ENCODE results near the gene TBC1D13.
"Not testable (repeated sequence)": the region's sequence is repeated elsewhere in the genome, so short reads cannot be mapped to it uniquely, and the experiment has no call there.

The TBC1D13 gene

DNA sequence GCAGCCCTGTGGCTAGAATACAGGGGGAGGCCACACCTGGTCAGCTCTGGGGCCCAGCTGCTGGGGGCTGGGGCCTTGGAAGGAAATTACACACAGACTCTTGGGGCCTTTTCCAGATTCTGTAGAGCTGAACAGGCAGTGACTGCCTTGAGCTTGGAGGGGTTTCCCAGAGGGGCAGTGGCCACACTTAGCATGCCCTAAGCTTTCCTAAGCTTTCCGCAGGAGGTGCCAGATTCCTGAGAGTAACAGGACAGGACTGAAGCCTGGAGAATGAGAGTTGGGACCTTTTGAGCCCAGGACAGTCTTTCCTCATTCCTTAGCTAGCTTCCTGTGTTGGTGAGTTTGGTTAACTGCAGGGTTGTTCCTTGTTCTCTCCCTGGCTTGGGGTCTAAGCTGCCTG, 1.4 kb downstream of the TBC1D13 start:
- H3K4me3 ChIP-seq (ENCODE audit: low read length), result peak overlapping the region; percentile 100
- H3K27me3 ChIP-seq (ENCODE audit: control insufficient read depth, insufficient read depth, low read length), result no peaks in the 10 kb centered on the region
- H3K4me2 ChIP-seq (ENCODE audit: low read length), result peak overlapping the region; percentile 98
- H3K9me3 ChIP-seq (replicated peaks; ENCODE audit: low read length), result no peaks in the 10 kb centered on the region
- H3K4me1 ChIP-seq (ENCODE audit: control insufficient read depth, insufficient read depth, low read length), result peaks cover 18% of the 10 kb centered on the region
- H3K9ac ChIP-seq (ENCODE audit: low read depth, low read length), result peak overlapping the region; percentile 93
- H3K36me3 ChIP-seq (ENCODE audit: insufficient read depth, low read length), result peaks cover 25% of the 10 kb centered on the region

DNA sequence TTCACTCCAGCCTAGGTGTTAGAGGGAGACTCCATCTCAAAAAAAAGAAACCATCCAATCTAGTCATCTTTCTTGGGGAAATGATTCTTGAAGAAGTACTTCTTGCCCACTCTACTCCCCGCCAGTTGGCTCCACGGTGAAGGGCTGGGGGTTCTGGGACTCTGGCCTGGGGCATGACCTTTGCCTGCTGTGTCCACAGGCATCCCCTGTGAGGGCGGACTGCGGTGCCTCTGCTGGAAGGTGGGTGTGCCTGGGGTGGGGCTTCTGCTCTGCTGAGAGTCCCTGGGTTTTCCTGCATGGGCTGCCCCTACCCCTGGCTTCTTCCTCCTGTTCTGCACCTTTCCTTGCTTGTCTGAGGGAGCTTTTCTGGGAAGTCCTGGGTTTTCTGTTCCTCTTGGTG, 3.5 kb downstream of the TBC1D13 start:
- Histone ChIP-seq H3K36me3 (ENCODE audit: insufficient read depth, low read length) (peaks cover 36% of the 10 kb centered on the region), H3K9ac (ENCODE audit: low read depth, low read length) (no peak overlapping the region)

DNA sequence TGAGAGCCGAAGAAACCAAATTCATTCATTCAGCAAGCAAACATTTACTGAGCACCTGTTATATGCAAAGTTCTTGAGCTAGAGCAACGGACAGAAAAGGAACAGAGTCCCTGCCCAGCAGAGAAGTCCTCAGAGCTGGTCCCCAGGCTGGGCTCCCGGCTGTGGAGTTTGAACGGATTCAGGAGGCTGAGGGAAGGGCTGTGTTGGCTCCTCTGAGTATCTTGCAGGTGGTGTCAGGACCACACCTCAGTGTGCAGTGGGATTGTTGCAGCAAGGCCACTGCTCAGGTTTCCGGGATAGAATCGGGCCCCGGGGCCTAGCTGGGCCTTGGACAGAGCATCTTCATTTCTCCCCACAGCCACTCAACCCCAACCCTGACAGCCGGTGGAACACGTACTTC, 5.1 kb downstream of the TBC1D13 start:
- Histone ChIP-seq H3K4me3 (ENCODE audit: low read length) (no peak overlapping the region), H3K4me1 (ENCODE audit: control insufficient read depth, insufficient read depth, low read length) (peaks cover 8% of the 10 kb centered on the region), H3K36me3 (ENCODE audit: insufficient read depth, low read length) (peaks cover 42% of the 10 kb centered on the region), H3K9ac (ENCODE audit: low read depth, low read length) (no peak overlapping the region), H3K27me3 (ENCODE audit: control insufficient read depth, insufficient read depth, low read length) (no peaks in the 10 kb centered on the region), H3K9me3 (replicated peaks; ENCODE audit: low read length) (no peaks in the 10 kb centered on the region), H3K4me2 (ENCODE audit: low read length) (no peak overlapping the region)

More for the DNA sequence above, 3.5 kb downstream of the TBC1D13 start:
- H3K9me3 ChIP-seq (replicated peaks; ENCODE audit: low read length), result no peaks in the 10 kb centered on the region
- H3K27me3 ChIP-seq (ENCODE audit: control insufficient read depth, insufficient read depth, low read length), result no peaks in the 10 kb centered on the region
- H3K4me1 ChIP-seq (ENCODE audit: control insufficient read depth, insufficient read depth, low read length), result peaks cover 13% of the 10 kb centered on the region
- no peak overlapping the region for H3K4me2 ChIP-seq (ENCODE audit: low read length)
- no peak overlapping the region for H3K4me3 ChIP-seq (ENCODE audit: low read length)

DNA sequence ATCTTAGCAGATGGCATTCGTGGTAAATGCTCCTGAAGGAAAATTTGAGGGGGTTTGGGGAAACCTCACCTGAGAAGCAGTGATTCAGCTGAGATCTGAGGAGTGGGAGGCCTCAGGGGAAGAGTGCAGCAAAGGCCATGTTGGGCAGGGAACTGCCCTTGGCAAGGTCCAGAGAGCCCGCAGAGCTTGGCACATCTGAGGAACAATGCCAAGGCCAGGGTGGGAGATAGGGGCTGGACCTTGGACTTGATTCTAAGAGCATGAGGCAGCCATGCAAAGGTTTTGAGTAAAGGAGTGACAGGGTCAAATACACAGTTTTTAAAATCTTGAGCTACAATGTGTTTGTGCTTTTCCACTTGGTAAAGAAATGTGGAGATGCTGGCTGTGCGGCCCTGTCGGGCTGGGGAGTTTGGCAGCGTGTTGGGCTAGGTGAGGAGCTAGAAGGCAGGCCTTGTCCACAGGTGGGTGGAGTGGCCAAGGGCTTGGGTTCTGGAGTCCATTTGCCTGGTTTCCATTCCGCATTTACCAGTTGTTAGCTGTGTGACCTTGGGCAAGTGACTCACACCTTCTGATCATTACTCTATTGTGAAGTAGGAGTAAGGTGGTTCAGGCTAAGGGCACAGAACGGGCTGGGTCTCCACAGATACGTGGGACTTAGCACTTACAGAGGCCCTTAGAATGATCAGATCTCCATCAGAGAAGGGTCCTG, 6.1 kb downstream of the TBC1D13 start:
- H3K9me3 ChIP-seq (replicated peaks; ENCODE audit: low read length), result no peaks in the 10 kb centered on the region
- H3K9ac ChIP-seq (ENCODE audit: low read depth, low read length), result no peak overlapping the region
- H3K4me3 ChIP-seq (ENCODE audit: low read length), result no peak overlapping the region
- no peak overlapping the region for H3K4me2 ChIP-seq (ENCODE audit: low read length)
- H3K27me3 ChIP-seq (ENCODE audit: control insufficient read depth, insufficient read depth, low read length), result no peaks in the 10 kb centered on the region
- peaks cover 45% of the 10 kb centered on the region for H3K36me3 ChIP-seq (ENCODE audit: insufficient read depth, low read length)
- H3K4me1 ChIP-seq (ENCODE audit: control insufficient read depth, insufficient read depth, low read length), result peaks cover 5% of the 10 kb centered on the region

DNA sequence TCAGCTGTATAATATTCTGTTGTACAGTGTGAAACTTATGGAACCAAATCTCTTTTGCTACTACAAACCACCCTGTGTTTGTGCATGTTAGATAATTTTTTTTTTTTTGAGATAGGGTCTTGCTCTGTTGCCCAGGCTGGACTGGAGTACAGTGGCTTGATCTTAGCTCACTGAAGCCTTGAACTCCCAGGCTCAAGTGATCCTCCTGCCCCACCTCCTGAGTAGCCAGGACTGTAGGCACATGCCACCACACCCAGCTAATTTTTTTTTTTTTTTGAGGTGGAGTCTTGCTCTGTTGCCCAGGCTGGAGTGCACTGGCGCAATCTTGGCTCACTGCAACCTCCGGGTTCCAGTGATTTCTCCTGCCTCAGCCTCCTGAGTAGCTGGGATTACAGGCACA, 7.9 kb downstream of the TBC1D13 start:
- peaks cover 60% of the 10 kb centered on the region for H3K36me3 ChIP-seq (ENCODE audit: insufficient read depth, low read length)
- not testable (repeated sequence) for H3K4me2 ChIP-seq (ENCODE audit: low read length); H3K27me3 ChIP-seq (ENCODE audit: control insufficient read depth, insufficient read depth, low read length); H3K4me1 ChIP-seq (ENCODE audit: control insufficient read depth, insufficient read depth, low read length); H3K4me3 ChIP-seq (ENCODE audit: low read length); H3K9ac ChIP-seq (ENCODE audit: low read depth, low read length); H3K9me3 ChIP-seq (replicated peaks; ENCODE audit: low read length)

DNA sequence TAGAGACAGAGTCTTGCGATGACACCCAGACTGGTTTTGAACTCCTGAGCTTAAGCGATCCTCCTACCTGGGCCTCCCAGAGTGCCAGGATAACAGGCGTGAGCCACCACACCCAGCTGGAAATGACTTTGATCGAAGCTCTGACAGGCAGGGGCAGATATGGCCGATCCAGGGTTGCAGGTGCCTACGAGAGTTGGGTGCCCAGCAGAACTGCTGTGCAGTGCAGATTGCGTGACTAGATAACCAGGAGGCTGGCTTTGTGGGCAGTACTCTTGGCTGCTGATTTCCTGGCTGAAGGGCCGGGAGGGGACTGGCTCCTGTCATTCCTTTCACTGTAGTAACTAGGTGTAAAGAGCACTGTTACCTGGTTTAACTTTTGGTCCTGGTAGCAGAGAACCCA, 11.8 kb downstream of the TBC1D13 start:
- H3K4me3 ChIP-seq (ENCODE audit: low read length), result no peak overlapping the region
- H3K36me3 ChIP-seq (ENCODE audit: insufficient read depth, low read length), result peaks cover 53% of the 10 kb centered on the region
- no peaks in the 10 kb centered on the region for H3K4me1 ChIP-seq (ENCODE audit: control insufficient read depth, insufficient read depth, low read length)
- no peaks in the 10 kb centered on the region for H3K27me3 ChIP-seq (ENCODE audit: control insufficient read depth, insufficient read depth, low read length)
- no peak overlapping the region for H3K4me2 ChIP-seq (ENCODE audit: low read length)
- H3K9ac ChIP-seq (ENCODE audit: low read depth, low read length), result no peak overlapping the region
- H3K9me3 ChIP-seq (replicated peaks; ENCODE audit: low read length), result no peaks in the 10 kb centered on the region

DNA sequence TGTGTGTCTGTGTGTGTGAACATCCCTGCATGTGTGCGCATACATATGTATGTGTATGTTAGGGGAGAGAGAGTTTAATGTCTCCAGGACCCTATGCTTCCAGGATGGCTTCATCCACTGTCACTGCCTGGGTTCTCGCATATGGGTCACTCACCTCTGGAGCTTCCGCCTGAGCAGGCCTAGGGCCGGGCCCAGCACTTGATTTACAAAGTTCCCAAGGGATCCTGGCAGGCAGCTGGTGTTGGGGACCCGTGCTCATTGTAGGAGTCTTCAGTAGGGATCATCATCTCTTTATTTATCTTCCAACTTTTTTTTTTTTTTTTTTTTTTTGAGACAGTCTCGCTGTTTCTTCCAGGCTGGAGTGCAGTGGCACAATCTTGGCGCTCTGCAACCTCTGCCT, 13.0 kb downstream of the TBC1D13 start:
- no peak overlapping the region for H3K4me2 ChIP-seq (ENCODE audit: low read length)
- H3K9ac ChIP-seq (ENCODE audit: low read depth, low read length), result no peak overlapping the region
- no peaks in the 10 kb centered on the region for H3K9me3 ChIP-seq (replicated peaks; ENCODE audit: low read length)
- H3K36me3 ChIP-seq (ENCODE audit: insufficient read depth, low read length), result peaks cover 48% of the 10 kb centered on the region
- H3K4me3 ChIP-seq (ENCODE audit: low read length), result no peak overlapping the region
- H3K27me3 ChIP-seq (ENCODE audit: control insufficient read depth, insufficient read depth, low read length), result no peaks in the 10 kb centered on the region
- H3K4me1 ChIP-seq (ENCODE audit: control insufficient read depth, insufficient read depth, low read length), result no peaks in the 10 kb centered on the region

DNA sequence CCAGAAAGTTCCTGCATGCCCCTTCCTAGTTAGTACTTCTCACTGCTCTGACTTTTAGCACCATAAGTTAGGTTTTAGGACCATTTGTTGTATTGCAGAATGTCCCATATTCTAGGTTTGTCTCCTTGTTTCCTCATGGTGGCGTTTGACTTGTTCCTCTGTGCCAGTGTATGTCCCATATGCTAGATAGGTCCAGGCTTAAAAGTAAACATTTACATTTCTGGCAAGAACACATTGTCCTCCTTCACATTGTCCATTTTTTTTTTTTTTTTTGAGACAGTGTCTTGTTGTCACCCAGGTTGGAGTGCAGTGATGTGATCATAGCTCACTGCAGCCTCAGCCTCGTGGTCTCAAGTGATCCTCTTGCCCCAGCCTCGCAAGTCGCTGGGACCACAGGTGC, 15.4 kb downstream of the TBC1D13 start:
- Histone ChIP-seq H3K4me2 (ENCODE audit: low read length) (no peak overlapping the region), H3K9ac (ENCODE audit: low read depth, low read length) (no peak overlapping the region), H3K27me3 (ENCODE audit: control insufficient read depth, insufficient read depth, low read length) (no peaks in the 10 kb centered on the region), H3K4me3 (ENCODE audit: low read length) (no peak overlapping the region), H3K9me3 (replicated peaks; ENCODE audit: low read length) (no peaks in the 10 kb centered on the region), H3K36me3 (ENCODE audit: insufficient read depth, low read length) (peaks cover 57% of the 10 kb centered on the region), H3K4me1 (ENCODE audit: control insufficient read depth, insufficient read depth, low read length) (no peaks in the 10 kb centered on the region)

DNA sequence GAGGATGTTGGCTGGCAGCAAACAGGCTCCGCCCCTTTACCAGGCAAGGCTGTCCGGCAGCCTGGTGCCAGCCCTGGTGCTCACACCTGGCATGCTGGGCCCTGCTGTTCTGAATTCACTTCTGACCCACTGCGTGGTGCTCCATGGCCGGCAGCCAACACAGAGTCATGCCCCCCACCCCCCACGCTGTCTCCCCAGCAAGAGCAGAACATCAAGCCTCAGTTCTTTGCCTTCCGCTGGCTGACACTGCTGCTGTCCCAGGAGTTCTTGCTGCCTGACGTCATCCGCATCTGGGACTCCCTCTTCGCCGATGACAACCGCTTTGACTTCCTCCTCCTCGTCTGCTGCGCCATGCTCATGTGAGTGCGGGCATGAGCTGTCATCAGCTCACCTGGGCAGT, 18.6 kb downstream of the TBC1D13 start:
- Histone ChIP-seq H3K4me1 (ENCODE audit: control insufficient read depth, insufficient read depth, low read length) (no peaks in the 10 kb centered on the region), H3K9me3 (replicated peaks; ENCODE audit: low read length) (no peaks in the 10 kb centered on the region), H3K36me3 (ENCODE audit: insufficient read depth, low read length) (peaks cover 59% of the 10 kb centered on the region), H3K4me3 (ENCODE audit: low read length) (no peak overlapping the region), H3K9ac (ENCODE audit: low read depth, low read length) (no peak overlapping the region), H3K4me2 (ENCODE audit: low read length) (no peak overlapping the region), H3K27me3 (ENCODE audit: control insufficient read depth, insufficient read depth, low read length) (no peaks in the 10 kb centered on the region)

DNA sequence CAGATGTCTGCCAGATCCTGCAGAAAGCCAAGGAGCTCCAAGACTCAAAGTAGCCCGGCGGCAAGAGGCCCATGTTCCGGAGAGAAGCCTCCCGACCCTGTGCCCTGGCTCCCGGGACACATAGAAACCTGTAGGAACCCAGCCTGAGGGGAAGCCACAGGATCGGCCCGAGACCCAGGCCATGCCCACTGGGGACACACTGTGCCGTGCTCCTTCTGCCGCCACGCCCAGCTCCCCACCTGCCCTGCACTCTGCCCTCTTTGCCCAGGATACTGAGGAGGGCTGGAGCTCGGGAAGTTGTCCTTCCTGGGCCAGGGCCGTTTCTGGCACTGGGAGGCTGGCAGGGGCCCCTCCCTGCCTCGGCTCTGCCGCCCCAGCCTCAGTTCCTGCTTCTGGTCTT, 20.8 kb downstream of the TBC1D13 start:
- Histone ChIP-seq H3K9ac (ENCODE audit: low read depth, low read length) (no peak overlapping the region), H3K4me3 (ENCODE audit: low read length) (no peak overlapping the region)

DNA sequence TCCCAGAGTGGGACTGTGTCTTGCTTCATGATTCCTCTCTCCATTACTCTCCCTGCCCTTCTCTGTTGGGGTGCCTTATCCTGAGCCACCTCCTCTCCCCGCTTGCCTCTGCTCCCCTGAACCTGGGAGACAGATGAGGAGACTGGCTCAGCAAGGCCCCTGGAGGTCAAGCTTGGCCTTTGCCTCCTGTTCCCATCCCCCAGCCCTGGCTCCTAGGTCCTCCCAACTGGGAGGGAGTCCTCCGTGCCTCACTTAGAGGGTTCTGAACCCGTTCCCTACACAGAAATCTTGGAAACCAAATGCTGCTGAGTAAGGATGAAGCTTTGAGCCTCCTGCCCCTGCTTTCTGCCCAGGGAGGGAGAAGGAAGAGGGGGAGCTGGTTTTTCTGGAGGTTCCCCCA, 21.5 kb downstream of the TBC1D13 start:
- no peak overlapping the region for H3K4me3 ChIP-seq (ENCODE audit: low read length)
- no peaks in the 10 kb centered on the region for H3K27me3 ChIP-seq (ENCODE audit: control insufficient read depth, insufficient read depth, low read length)
- no peak overlapping the region for H3K4me2 ChIP-seq (ENCODE audit: low read length)
- H3K4me1 ChIP-seq (ENCODE audit: control insufficient read depth, insufficient read depth, low read length), result no peaks in the 10 kb centered on the region
- peaks cover 45% of the 10 kb centered on the region for H3K36me3 ChIP-seq (ENCODE audit: insufficient read depth, low read length)
- H3K9ac ChIP-seq (ENCODE audit: low read depth, low read length), result no peak overlapping the region
- no peaks in the 10 kb centered on the region for H3K9me3 ChIP-seq (replicated peaks; ENCODE audit: low read length)

More for the DNA sequence above, 20.8 kb downstream of the TBC1D13 start:
- H3K4me2 ChIP-seq (ENCODE audit: low read length), result no peak overlapping the region
- H3K27me3 ChIP-seq (ENCODE audit: control insufficient read depth, insufficient read depth, low read length), result no peaks in the 10 kb centered on the region
- H3K9me3 ChIP-seq (replicated peaks; ENCODE audit: low read length), result no peaks in the 10 kb centered on the region
- peaks cover 52% of the 10 kb centered on the region for H3K36me3 ChIP-seq (ENCODE audit: insufficient read depth, low read length)
- no peaks in the 10 kb centered on the region for H3K4me1 ChIP-seq (ENCODE audit: control insufficient read depth, insufficient read depth, low read length)

DNA sequence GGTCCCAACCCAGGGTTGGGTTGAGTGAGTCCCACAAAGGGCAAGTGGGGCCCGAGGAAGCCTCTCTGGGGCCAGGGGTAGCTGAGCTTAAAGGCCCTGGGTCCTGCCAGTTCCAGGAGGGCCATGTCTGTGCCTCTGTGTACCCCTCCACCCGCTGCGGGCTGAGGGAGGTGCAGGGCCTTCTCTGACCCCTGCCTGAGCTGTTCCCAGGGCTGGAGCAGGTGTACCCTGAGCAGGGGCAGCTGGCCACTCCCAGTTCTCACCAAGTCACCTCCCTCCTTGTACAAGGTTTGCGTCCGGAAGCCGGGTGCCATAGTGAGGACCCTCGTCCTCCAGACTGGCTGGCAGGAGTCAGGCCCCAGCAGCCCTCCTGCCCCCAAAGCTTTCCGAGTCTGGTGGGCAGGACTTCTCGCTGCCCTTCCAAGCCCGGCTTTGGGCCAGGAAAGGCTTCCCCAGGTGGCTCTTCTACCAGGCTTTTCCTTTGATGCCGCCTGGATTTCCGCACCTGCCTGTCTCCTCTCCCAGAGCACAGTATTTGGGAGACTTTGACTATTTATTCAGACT, 22.1 kb downstream of the TBC1D13 start:
- Histone ChIP-seq H3K9me3 (replicated peaks; ENCODE audit: low read length) (no peaks in the 10 kb centered on the region), H3K9ac (ENCODE audit: low read depth, low read length) (no peak overlapping the region), H3K4me1 (ENCODE audit: control insufficient read depth, insufficient read depth, low read length) (no peaks in the 10 kb centered on the region), H3K4me3 (ENCODE audit: low read length) (no peak overlapping the region), H3K27me3 (ENCODE audit: control insufficient read depth, insufficient read depth, low read length) (no peaks in the 10 kb centered on the region), H3K36me3 (ENCODE audit: insufficient read depth, low read length) (peaks cover 39% of the 10 kb centered on the region), H3K4me2 (ENCODE audit: low read length) (no peak overlapping the region)
